Kasumi-1 (cell line): ENCODE measurements around the gene NR6A1.

Source experiments
- DNase-seq, 2 experiments: peaks; one replicate each; lab custom pipeline; 2025; lab: John Stamatoyannopoulos, UW

Gene NR6A1

DNA sequence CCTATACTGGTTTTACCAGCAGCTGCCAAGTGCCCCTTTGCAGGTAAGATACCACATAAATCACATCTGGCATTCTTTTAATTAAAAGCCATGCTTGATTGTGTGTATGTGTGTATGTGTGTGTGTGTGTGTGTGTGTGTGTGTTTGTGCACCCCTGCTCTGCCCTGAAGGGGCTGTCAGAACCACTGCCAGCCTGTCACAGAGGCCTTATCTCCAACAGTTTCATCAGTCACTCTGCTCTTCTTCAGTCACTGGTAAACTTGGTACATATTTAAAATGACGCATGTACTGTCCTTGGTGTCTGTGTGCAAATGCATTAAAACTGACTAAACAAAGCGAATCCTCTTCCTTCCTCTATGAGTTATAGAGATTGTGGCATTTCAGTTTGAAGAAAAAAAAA lies 244.9 kb downstream of the NR6A1 start:
- DNase-seq = no peak

DNA sequence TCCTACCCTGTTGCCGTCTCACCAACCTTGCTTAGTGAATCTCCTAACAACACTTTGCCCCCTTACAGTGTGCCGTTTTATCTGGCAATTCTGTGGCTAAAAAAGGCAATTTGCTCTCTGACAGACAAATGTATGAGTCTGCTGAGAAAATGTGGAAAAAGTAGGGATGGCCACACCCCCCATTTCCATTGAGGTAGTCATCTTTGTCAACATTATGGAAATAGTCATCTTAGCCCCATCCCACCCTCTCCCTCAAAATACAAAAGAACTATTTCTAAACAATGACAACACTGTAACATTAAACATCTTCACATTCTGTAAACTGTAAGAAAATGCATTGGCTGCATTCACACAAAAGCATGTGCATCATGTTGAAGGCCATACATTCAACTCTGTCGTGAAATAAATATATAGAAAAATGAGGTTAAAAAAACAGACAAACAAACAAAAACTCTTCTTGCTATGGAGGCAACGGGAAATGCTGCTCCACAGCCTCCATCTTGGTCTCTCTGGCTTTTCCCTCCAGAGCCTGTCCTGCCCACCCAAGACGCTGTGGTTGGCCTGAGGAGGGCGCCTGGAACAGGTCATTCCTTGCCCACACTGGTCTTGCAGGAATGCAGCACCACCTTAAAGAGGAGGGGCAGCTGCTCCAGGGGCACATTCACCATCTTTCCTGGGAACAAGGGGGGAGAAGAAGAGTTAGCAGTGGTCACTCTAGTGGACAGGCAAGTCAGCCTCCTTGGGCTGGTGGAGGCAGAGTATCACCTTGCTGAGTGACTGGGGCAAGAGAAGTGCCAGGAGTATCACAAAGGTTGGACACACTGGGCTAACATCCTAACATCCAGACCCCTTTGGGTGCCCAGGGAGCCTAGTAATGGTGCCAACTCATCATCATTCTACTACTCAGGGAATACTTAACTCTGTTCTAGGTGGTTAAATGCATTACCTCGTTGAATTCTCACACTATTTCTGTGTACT lies 248.7 kb downstream of the NR6A1 start:
- no peak for DNase-seq

DNA sequence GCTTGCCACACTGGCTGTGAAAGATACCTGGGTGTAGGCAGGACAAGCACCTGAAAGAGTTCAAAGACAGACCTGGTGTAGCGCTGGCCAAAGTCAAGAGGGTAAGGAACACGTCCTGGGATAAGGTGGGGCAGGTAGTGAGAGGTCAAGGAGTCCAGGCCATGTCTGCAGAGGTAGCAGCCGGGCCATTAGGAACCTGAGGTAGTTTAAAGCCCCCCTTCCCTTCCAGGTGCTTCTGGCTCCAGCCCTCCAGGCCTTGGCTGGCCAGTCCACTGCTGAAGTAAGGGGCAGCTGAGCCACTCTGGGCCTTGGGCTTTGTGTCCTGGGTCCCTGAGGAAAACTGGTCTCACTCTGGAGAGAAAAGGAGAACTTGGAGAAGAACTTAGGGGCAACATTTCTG lies 250.0 kb downstream of the NR6A1 start:
- DNase-seq = no peak

DNA sequence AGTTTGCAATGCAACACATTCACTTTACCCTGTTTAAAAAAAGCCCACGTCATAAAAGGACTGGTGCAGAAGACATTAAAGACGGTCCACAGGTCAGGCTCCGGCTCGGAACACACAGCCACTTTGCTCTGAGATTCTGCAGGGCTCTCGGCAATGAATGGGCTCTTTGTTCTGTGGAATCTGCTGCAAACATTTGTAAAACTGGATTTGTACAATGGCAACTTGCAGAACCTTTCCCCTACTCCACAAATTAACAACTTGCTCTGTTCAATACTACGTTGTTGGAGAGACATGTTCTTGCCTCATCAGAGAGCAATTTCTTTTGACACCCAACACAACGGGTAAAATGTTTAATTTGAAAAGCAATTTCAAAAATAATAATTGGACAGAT lies 250.9 kb downstream of the NR6A1 start:
- no peak for DNase-seq

DNA sequence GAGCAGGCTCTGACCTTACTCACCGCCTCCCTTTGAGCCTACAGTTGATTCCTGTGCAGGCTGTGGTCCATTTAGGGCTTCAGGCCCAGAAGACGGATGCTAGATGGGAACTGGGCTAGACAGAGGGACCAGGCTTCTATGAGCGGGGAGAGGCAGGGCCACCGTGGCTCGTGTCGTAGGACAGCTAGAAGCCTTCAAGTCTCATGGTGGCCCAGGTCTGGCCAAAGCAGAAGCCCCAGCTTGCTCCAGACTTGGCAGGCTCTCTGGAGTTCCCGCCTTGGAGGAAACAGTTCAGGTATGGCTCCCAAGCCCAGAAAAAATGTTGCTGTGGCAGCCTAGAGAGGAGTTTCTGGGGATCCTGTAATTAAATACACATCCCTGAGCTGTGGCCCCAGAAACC lies 253.0 kb downstream of the NR6A1 start:
- DNase-seq = no peak

DNA sequence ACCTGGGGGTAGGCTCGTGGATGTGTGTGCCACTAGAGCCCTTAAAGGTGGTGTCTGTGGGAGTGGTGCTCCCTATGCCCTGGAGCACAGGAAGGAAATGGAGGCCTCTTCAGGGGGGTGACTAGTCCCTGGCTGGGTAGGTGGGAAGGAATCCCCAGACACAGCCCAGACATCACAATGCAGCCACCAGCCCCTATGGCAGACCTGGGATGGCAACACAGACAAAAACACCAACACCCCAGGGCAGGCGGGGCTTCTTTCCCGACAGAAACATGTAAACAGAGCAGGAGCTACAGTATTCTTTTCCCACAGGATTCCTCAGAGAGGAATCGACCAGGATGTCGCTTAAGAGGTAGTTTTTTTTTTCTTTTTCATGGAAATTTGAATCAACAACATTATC lies 253.5 kb downstream of the NR6A1 start:
- no peak for DNase-seq

DNA sequence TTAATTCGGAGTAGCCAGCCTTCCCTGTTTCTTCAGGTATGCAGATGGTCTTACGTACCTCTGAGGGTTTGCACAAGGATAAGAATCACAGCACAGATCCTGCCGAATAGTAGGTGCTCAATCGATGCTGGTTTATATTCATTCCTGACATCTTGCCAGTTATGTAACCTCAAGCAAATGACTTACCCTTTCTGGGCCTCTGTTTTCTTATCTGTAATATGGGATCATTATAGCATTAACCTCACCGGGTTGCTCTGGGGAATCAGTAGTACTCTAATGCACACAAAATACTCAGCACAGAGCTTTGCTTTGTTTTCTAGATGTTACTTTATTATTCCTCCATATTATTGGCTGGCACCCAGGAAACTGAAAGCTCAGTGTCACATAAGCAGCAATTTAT lies 256.2 kb downstream of the NR6A1 start:
- no peak for DNase-seq

DNA sequence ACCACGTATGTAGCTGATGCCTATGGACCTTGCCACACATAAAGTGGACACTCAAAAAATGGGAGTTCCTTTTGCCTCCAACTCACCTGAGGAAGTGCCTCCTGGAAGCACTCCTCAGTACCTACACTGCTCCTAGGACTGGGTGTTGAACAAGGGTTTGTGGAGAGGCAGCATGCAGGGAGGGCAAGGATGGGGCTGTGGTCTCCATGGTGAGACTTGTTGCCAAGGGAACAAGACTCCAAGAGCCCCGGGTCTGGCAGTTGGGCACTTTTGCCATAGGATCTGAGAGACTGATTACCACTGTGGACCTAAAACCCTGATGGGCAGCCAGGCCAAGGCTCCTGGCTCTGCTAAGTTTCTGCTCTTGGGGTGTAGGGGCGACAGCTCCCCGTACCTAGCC lies 257.0 kb downstream of the NR6A1 start:
- DNase-seq = no peak

DNA sequence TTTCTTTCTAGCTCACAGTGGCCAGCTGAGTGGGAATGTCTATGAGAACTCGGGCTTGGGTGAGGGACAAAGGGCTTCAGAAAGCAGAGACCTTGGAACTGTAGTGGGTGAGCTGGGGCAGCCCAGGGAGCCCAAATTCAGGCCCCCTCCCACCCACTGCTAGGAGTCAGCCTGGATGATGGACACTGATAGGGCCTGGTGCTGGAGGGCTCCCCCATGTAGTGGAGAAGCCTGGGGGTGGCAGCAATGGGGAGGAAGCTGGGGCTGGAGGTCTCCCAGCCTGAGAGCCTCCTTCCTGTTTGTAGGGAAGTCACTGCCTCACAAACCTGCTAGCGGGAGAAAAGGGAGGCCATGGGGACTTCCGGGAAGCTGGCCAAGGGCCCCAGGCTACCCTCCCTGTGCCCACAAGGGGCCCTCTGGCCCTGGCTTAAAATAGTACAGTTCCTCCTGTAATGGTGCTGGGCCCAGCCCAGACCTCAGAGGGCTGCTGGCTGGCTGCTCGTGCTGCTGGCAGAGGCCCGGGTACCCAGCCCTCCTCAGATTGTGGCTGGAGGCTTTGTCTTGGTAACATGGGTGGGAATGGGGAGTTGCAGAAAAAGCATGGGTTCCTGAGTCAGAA lies 257.6 kb downstream of the NR6A1 start:
- peak; percentile 60 to 67 for DNase-seq

DNA sequence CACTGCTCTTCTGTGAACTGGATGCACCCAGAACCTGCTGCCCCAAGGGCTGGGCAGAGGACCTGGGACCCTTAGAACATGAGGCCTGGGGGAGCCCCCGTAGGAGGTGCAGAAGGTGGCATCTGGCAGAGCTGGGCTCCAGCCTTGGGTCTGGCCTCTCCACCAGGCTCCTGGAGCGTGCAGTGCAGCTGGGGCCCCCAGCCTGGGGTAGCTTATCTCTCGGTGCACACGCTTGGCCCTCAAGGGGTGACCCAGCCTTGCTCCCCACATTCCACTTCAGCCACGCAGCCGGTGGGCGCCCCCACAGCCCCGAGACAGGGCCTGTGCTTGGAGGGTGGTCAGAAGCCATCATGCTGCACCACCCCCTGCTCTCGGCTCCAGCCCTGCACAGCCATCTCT lies 258.3 kb downstream of the NR6A1 start:
- no peak for DNase-seq

DNA sequence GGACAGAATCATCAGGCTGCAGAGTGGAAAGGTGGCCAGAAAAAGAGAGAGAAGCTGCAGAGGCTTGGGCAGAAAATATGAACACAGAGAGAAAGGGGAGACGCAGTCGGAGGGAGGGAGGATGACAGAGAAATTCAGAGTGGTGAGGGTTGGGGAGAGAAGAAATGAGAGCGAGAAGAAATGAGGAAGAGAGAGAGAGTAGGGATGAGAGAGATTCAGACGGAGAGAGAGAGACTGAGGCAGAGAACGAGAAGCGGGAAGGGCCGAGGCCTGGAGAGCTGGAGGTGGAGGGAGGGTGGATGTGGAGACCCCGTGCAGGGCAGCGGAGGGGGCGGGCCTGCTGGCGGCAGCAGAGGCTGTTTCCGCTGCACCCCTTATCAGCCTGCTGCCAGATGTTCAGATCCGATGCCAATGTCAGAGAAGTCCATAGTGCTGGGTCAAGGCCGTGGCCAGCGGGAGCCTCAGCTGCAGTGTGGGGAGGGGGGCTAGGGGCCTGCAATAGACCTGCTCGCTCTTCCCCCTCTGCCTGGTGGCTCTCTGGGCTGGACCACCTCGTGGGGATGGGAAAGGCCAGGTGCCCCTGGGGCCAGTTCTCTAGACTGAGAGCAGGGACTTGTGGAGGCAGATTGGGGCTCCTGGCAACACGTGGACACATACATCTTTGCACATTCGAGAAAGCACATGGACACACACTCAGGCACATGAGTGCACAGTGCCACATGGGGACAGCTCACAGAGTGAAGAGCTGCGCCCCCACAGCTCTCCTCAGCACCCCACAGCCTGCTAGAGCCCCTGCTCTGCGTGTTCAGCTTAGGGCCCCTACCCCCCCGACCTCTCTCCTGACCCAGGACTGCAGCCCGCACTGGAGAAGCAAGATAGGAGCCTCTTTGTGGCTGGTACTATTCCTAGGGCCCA lies 259.0 kb downstream of the NR6A1 start:
- DNase-seq = no peak

DNA sequence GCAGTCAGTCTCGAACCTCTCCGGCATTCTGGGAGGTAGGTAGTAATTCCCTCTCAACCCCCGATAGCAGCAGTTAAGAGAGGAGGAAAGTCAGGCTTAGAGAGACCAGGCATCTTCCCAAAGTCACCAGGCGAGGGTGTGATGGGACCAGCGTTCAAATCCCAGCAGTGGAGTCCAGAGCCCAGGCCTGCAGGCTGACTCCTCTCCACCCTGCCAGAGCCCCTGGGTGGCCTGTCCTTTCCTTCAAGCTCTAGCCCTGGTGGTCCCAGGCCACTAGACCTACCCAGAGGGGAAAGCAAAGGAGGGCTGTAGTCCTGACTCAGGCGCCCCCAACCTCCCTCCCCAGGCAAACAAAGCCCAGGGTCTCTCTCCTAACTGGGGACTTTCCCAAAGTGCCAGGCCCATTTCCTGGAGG lies 259.7 kb downstream of the NR6A1 start:
- no peak for DNase-seq

DNA sequence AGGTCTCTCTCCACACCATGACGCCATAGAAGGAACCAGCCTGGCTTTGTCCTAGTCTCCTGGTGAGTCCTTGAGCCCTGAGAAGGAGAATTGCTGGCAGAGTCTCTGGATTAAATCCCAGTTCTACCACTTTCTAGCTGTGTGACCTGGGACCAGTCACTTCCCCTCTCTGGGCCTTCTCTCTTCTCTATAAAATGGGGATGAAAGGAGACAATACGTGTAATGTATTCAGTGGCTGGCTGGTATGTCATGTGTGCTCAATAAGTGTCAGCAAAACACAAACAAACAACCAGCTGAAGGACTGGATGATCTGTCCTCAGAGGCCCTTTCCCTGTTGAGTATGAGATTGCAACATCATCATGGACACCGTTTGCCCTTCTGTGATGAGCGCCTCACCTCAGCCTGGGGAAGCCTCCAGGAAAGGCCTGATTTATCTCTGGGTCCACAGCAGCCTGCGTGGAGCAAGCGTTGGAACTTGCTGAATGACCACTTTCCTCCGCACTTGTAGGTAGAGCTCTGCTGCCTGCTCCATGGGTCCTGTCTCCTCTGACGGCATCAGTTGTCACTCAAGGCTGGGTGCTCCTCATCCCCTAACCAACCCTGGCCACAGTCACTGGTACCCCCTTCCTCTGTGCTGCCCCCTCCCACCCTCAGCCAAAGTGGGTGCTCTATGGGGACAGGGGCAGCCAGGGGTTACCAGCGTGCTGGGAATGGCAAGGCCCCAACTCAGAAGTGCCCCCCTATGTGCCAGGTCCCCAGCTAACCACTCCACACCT lies 260.3 kb downstream of the NR6A1 start:
- DNase-seq = no peak

DNA sequence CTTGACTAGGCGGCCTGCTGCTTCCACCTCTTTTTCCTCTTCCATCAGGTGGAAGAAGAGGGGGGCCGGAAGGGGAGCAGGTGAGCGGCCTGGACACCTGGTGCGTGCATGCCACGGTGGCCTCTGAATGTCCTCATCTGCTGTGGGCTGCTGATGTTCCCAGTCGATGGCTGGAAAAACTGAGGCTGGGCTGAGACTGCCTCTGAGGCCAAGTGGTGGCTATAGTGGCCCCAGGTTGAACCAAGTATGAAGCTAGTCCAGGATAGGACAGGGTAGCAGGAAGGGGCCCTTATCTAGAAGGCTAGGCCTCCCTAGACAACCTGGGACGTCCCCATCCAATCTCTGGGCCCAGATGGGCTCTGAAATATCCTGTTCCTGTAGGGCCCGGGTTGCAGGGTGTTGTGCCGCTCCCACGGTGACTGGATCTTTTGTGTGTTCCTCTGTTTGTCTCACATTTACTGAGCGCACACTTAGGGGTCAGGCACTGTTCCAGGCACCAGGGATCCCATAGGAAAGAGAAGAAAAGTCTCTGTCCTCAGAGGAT lies 263.2 kb downstream of the NR6A1 start:
- no peak for DNase-seq

DNA sequence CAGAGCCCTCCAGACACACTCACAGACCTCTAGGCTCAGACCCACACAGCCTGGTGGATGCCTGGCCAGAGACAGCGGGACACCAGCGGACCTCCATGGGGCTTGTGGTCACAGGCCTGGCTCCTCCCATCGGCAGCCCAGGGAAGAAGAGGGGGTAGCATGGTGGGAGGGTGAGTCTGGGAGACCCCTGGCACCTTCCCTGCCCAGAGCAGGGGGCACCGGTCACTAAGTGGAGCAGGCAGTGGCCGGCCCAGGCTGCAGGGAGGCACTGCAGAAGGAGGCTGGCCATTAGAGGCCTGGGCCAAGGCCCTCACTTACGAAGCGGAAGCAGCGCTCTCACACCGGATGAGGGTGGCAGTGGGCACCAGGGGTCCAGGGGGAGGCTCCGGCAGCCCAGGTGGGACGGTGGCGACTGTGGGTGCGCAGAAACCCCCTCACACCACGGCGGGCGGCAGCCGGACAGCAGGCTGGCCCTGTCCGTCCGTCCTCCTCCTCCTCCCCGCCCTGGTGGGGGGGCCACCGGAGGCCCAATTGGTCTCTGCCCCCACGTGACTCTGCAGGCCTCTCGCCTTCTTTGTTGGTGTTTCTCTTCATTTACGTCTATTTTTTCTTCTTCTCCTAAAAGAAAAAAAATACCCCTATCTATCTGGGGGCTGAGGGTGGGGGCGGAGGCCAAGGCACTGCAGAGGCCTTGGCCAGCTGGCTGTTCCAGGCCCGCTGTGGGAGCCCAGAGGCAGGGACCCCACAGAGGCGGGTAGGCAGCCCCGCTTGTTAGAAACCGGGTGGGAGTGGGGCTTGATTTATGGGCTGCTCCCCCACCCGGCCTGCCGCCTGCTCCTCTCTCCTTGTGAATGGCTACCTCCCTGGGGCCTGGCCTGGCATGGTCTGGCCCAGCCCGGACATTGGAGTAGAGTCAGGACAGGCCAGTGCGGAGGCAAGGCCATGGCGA lies 263.9 kb downstream of the NR6A1 start, which contains the start of gene NR5A1:
TSS of gene NR5A1 (minus strand) at position 469 of the 949 bp plus-strand sequence. CDS start 4,004 bp downstream, outside the sequence.
- DNase-seq = no peak

DNA sequence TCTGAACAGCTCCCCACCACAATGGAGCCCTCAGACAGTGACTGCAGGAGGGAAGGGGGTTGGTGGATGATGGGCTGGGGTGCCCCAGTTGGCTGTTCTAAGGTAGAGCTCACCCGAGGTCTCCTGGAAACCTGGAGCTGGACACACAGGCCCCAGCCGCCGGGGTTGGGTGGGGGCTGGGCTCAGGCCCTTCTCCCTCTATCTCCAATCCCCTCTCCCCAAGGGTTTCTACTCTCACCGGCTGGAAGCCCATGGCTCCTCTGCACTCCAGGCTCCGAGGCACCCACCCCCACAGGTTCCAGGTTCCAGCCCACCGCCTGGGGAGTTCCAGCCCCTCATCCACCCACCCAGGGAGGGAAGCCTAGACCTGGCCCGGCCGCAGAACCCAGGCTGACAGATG lies 264.7 kb downstream of the NR6A1 start:
- no peak for DNase-seq

DNA sequence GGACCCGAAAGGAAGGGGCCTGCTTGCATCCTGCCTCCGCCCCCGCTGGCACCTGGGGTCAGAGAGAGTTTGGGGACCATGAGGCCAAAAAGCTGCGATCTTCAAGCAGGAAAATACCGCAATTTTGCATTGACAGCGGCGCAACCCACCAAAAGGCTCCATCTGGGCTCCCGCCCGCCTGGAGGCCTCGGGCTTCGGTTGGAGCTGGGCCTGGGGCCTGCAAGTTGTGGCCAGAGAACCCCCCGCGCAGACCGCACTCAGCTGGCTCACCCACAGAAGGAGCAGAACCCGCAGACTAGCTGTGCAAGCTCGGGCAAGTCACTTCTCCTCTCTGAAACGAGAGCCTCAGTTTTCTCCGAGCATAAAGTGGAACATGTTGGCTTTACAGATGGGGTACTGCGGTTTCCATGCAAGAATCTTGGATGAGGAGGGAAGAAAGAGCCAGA lies 265.2 kb downstream of the NR6A1 start:
- DNase-seq = no peak

DNA sequence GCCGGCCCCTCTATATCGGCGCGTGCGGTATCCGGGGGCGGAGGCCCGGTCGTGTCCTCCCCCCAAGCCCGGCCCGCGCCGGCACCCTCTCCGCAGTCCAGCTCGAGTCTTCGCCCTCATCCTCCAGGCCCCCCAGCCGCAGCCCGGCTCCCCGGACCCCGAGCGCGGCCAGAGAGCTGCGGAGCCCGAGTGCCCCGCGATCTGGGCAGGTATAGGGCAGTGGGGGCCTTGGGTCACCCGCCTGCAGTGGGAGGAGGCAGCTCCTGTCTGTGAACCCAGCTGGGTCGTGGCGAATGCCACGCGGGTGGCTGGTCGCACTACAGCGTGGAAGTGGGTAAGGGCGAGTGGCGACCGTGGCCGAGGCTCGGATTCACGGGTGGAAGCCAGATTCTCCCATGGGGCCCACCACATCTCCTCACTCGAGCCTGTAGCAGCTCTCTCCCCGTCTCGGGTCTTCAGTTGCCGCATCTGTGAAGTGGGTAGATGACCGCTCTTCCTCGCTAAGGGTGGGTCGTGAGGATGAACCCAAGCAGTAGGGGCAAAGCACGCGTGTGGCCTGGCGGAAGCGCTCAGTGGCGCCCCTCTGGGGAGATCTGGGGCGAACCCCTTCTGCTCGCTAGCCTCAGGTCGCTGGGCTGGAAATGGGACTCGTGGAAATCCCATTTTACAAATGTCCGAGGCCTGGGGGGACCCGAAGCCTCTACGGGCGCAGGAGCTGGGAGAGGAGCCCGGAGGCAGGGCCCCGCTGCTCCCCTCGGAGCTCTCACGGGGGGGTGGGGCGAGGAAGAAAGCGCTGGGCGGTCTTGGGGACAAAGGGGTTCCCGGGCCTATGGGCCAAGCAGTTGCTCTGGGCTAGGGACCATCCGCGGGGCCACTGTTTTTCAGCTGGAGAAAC lies 265.9 kb downstream of the NR6A1 start:
- DNase-seq = no peak

DNA sequence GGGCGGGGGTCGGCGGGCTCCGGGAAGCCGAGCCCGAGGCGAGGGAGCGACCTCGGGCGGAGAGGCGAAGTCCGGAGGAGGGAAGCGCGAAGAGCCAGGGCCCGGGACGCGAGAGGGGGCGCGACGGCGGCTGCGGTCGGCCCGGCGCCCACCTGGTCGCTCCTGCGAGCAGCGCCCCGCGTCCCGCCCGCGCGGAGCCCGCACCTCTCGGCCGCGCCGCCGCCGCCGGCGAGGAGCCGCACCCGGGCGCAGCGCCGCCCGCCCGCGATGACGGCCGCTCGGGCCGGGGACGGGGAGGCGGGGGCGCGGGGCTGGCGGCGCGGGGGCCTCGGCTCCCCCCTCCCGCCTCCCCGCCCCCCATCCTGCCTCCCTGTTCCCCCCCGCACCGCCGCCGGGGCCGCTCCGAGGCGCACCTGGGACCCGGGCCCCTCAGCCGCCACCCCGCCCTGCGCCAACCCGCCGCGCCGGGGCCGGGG lies 266.5 kb downstream of the NR6A1 start:
- DNase-seq = no peak
